ENCODE results near the gene OFD1.

OFD1 gene

GRCh38 chrX:13793897-13794296 lies 59.3 kb downstream of the OFD1 start:
- no peaks in the 10 kb centered on the region for H3K4me1 ChIP-seq (ENCODE audit: control insufficient read depth, insufficient read depth, low read length)
- POLR2A ChIA-PET = interaction anchor here (0.6 kb wide), 1 partner anchor 111 kb away, joined by 3 read pairs; no protein-coding TSS in a partner anchor

GRCh38 chrX:13794417-13794816 lies 59.9 kb downstream of the OFD1 start:
- CTCF ChIA-PET = no interaction called here
- POLR2A ChIA-PET = interaction anchor here (0.6 kb wide), 1 partner anchor 111 kb away, joined by 3 read pairs; no protein-coding TSS in a partner anchor
- Histone ChIP-seq H3K9me3 (ENCODE audit: control insufficient read depth, insufficient read depth, low read depth, low read length) (no peaks in the 10 kb centered on the region), H3K4me1 (ENCODE audit: control insufficient read depth, insufficient read depth, low read length) (no peaks in the 10 kb centered on the region), H3K27ac (ENCODE audit: extremely low read depth, low read depth, low read length) (no peak overlapping the region), H3K36me3 (ENCODE audit: control insufficient read depth in 2 of 2, insufficient read depth in 1 of 2, low read length in 2 of 2) (no peaks in the 10 kb centered on the region), H3K4me3 (ENCODE audit: low read depth, low read length) (no peak overlapping the region)
- no peak for TF ChIP-seq ZNF670 (tag by site-specific recombination; IDR thresholded peaks at IDR 0.05; ENCODE audit: low read depth)
- no peak for TF ChIP-seq ZNF354C (tag by site-specific recombination; IDR thresholded peaks at IDR 0.05; ENCODE audit: borderline replicate concordance, low read depth)
- TF ChIP-seq ZNF843 (tag by site-specific recombination; IDR thresholded peaks at IDR 0.05) = no peak
- TF ChIP-seq SP2 (tag by site-specific recombination; IDR thresholded peaks at IDR 0.05) = no peak
- TF ChIP-seq, protein P1, sequence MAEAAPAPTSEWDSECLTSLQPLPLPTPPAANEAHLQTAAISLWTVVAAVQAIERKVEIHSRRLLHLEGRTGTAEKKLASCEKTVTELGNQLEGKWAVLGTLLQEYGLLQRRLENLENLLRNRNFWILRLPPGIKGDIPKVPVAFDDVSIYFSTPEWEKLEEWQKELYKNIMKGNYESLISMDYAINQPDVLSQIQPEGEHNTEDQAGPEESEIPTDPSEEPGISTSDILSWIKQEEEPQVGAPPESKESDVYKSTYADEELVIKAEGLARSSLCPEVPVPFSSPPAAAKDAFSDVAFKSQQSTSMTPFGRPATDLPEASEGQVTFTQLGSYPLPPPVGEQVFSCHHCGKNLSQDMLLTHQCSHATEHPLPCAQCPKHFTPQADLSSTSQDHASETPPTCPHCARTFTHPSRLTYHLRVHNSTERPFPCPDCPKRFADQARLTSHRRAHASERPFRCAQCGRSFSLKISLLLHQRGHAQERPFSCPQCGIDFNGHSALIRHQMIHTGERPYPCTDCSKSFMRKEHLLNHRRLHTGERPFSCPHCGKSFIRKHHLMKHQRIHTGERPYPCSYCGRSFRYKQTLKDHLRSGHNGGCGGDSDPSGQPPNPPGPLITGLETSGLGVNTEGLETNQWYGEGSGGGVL (tag by site-specific recombination; IDR thresholded peaks at IDR 0.05) = no peak
- TF ChIP-seq, protein P2, sequence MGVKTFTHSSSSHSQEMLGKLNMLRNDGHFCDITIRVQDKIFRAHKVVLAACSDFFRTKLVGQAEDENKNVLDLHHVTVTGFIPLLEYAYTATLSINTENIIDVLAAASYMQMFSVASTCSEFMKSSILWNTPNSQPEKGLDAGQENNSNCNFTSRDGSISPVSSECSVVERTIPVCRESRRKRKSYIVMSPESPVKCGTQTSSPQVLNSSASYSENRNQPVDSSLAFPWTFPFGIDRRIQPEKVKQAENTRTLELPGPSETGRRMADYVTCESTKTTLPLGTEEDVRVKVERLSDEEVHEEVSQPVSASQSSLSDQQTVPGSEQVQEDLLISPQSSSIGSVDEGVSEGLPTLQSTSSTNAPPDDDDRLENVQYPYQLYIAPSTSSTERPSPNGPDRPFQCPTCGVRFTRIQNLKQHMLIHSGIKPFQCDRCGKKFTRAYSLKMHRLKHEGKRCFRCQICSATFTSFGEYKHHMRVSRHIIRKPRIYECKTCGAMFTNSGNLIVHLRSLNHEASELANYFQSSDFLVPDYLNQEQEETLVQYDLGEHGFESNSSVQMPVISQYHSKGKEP (tag by site-specific recombination; IDR thresholded peaks at IDR 0.05) = no peak
- TF ChIP-seq, protein P3, sequence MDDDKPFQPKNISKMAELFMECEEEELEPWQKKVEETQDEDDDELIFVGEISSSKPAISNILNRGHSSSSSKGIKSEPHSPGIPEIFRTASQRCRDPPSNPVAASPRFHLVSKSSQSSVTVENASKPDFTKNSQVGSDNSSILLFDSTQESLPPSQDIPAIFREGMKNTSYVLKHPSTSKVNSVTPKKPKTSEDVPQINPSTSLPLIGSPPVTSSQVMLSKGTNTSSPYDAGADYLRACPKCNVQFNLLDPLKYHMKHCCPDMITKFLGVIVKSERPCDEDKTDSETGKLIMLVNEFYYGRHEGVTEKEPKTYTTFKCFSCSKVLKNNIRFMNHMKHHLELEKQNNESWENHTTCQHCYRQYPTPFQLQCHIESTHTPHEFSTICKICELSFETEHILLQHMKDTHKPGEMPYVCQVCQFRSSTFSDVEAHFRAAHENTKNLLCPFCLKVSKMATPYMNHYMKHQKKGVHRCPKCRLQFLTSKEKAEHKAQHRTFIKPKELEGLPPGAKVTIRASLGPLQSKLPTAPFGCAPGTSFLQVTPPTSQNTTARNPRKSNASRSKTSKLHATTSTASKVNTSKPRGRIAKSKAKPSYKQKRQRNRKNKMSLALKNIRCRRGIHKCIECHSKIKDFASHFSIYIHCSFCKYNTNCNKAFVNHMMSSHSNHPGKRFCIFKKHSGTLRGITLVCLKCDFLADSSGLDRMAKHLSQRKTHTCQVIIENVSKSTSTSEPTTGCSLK (tag by site-specific recombination; IDR thresholded peaks at IDR 0.05) = no peak
- no peak for TF ChIP-seq ZNF274 (IDR thresholded peaks at IDR 0.05; ENCODE audit: low read length)
- no peak for TF ChIP-seq ZNF274 (tag by site-specific recombination; IDR thresholded peaks at IDR 0.05; ENCODE audit: borderline replicate concordance)
- TF ChIP-seq, protein P4, sequence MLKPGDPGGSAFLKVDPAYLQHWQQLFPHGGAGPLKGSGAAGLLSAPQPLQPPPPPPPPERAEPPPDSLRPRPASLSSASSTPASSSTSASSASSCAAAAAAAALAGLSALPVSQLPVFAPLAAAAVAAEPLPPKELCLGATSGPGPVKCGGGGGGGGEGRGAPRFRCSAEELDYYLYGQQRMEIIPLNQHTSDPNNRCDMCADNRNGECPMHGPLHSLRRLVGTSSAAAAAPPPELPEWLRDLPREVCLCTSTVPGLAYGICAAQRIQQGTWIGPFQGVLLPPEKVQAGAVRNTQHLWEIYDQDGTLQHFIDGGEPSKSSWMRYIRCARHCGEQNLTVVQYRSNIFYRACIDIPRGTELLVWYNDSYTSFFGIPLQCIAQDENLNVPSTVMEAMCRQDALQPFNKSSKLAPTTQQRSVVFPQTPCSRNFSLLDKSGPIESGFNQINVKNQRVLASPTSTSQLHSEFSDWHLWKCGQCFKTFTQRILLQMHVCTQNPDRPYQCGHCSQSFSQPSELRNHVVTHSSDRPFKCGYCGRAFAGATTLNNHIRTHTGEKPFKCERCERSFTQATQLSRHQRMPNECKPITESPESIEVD (tag by site-specific recombination; IDR thresholded peaks at IDR 0.05) = no peak

More at GRCh38 chrX:13793897-13794296, 59.3 kb downstream of the OFD1 start:
- CTCF ChIA-PET = interaction anchor here (0.6 to 2.1 kb wide), 2 partner anchors 12 to 51 kb away, joined by 3 to 8 read pairs; no protein-coding TSS in a partner anchor
- H3K4me3 ChIP-seq (ENCODE audit: low read depth, low read length) = no peak overlapping the region
- H3K36me3 ChIP-seq (ENCODE audit: control insufficient read depth in 2 of 2, insufficient read depth in 1 of 2, low read length in 2 of 2) = no peaks in the 10 kb centered on the region
- H3K9me3 ChIP-seq (ENCODE audit: control insufficient read depth, insufficient read depth, low read depth, low read length) = no peaks in the 10 kb centered on the region
- H3K27ac ChIP-seq (ENCODE audit: extremely low read depth, low read depth, low read length) = no peak overlapping the region
- TF ChIP-seq, protein P3 (tag by site-specific recombination; IDR thresholded peaks at IDR 0.05) = no peak
- no peak for TF ChIP-seq HIC1 (tag by site-specific recombination; IDR thresholded peaks at IDR 0.05)
- TF ChIP-seq ZBTB20 (tag by site-specific recombination; IDR thresholded peaks at IDR 0.05) = no peak
- no peak for TF ChIP-seq ZNF76 (tag by site-specific recombination; IDR thresholded peaks at IDR 0.05; ENCODE audit: borderline replicate concordance, low read depth)
- TF ChIP-seq ZNF692 (tag by site-specific recombination; IDR thresholded peaks at IDR 0.05) = no peak
- TF ChIP-seq ZBTB7A (tag by site-specific recombination; IDR thresholded peaks at IDR 0.05; ENCODE audit: low read depth) = no peak
- no peak for TF ChIP-seq ZNF544 (tag by site-specific recombination; IDR thresholded peaks at IDR 0.05)
- TF ChIP-seq ZNF510 (tag by site-specific recombination; IDR thresholded peaks at IDR 0.05; ENCODE audit: insufficient replicate concordance) = no peak
